Stomach (tissue), 9 donors: ENCODE data around the gene MGAT4A. TPM values are rescaled to one million over a fixed set of nuclear protein-coding genes. Genes with fewer than 3 reads are reported as not detected.

Source experiments
- DNase-seq, 2 donors: peaks; one replicate each; pipeline versions ENCODE4 v3.0.0 to v3.0.0-alpha.2; 2013 to 2019
- H3K27ac ChIP-seq, 5 donors: fragments of 200-600 bp in 4 of 5; sonication (generic) in 4 of 5; one replicate each; pipeline ENCODE4 v1.5.1; 2013 to 2019; ENCODE audit warnings: mild to moderate bottlenecking in 1 of 5, moderate library complexity in 1 of 5
- H3K27me3 ChIP-seq, 3 donors: fragments of 200-600 bp; sonication (generic); one replicate each; pipeline ENCODE4 v1.5.1; 2017 to 2019; ENCODE audit warnings: mixed run types in 1 of 3
- H3K36me3 ChIP-seq, 4 donors: fragments of 200-600 bp; sonication (generic); 1 replicate in 3 of 4; 2 replicates in 1 of 4; pipeline ENCODE4 v1.5.1; 2016 to 2019
- H3K4me1 ChIP-seq, 4 donors: fragments of 200-600 bp; sonication (generic); one replicate each; pipeline ENCODE4 v1.5.1; 2016 to 2019
- H3K4me3 ChIP-seq, 4 donors: fragments of 200-600 bp; sonication (generic) in 3 of 4; one replicate each; pipeline ENCODE4 v1.5.1; 2016 to 2019; ENCODE audit warnings: mild to moderate bottlenecking in 1 of 4
- H3K9me3 ChIP-seq, 4 donors: fragments of 200-600 bp; sonication (generic); one replicate each; pipeline ENCODE4 v1.5.1; 2016 to 2019
- CTCF ChIP-seq, 7 experiments: fragments of 450-650 bp in 4 of 7; fragments of 200-600 bp in 3 of 7; sonication (generic) in 3 of 7; IDR thresholded peaks; one replicate each; pipeline ENCODE4 v1.5.1; 2016 to 2019; ENCODE audit warnings: antibody characterized with exemption in 7 of 7, control low read depth in 2 of 7, mild to moderate bottlenecking in 1 of 7
- EP300 ChIP-seq: sonication (generic); formaldehyde crosslinking; IDR thresholded peaks from one replicate; pipeline ENCODE4 v1.6.1; 2017; ENCODE audit warnings: antibody characterized with exemption
- POLR2A ChIP-seq, 4 donors: fragments of 450-650 bp; IDR thresholded peaks; one replicate each; pipeline ENCODE4 v1.6.1; 2016; ENCODE audit warnings: antibody characterized with exemption in 4 of 4, control low read depth in 2 of 4, mild to moderate bottlenecking in 1 of 4, moderate library complexity in 1 of 4
- POLR2AphosphoS5 ChIP-seq, 3 donors: sonication (generic); formaldehyde crosslinking; IDR thresholded peaks; one replicate each; pipeline ENCODE4 v1.6.1; 2016; ENCODE audit warnings: antibody characterized with exemption in 3 of 3
- WGBS, 5 donors: extraction: QIAGEN DNeasy Blood & Tissue Kit in 3 of 5; methylation state at CpG; one replicate each; pipeline versions ENCODE4 v1.1.5 to v1.1.7; 2013 to 2018; 5-methylcytosine and 5-hydroxymethylcytosine counted together
- intact Hi-C: fragments of 100-400 bp; cut with DNase I; formaldehyde crosslinking; loops from one replicate; pipeline ENCODE4 v1.15.1; 2023; ENCODE audit warnings: low total_unique reads
- polyA plus RNA-seq, 3 donors: library from polyadenylated mRNA; stranded (reverse); fragments of 200-250 nt; gene quantifications; one replicate each; pipeline ENCODE4 v1.2.3, GENCODE V29; 2013
- total RNA-seq, 5 donors: library from RNA; depleted of rRNA; stranded (reverse); fragments of >200 nt; gene quantifications; one replicate each; pipeline versions ENCODE4 v1.1.0 to v1.2.3, GENCODE V29; 2014 to 2016
- donor health status: healthy with polysubstance abuse.
- donor health status: Bipolar disorder and iron deficiency.
- donor health status: healthy.

The MGAT4A gene
- total and polyA plus RNA-seq, 8 donors, result 4.8 to 81.1 (median 11.8) TPM

GRCh38 chr2:98705333-98705617 lies 25.7 kb downstream of the MGAT4A start:
- H3K9me3 ChIP-seq, result no peaks in the 10 kb centered on the region
- DNase-seq, result no peak
- no peak for TF ChIP-seq EP300
- TF ChIP-seq CTCF (IDR thresholded peaks at IDR 0.05), result no peak
- H3K4me3 ChIP-seq, result no peak overlapping the region
- intact Hi-C loops, result no loop called here
- H3K27ac ChIP-seq, result peak overlapping the region in 2 of 5 donors; percentile 33 to 50
- H3K27me3 ChIP-seq, result no peaks in the 10 kb centered on the region
- H3K36me3 ChIP-seq, result no peaks in the 10 kb centered on the region
- H3K4me1 ChIP-seq, result peaks cover 59 to 89% (median 73%) of the 10 kb centered on the region in 4 donors
- WGBS, 5 donors, result 59 to 79% (median 64%) methylated on average over 3 of the region's 3 CpGs

DNA sequence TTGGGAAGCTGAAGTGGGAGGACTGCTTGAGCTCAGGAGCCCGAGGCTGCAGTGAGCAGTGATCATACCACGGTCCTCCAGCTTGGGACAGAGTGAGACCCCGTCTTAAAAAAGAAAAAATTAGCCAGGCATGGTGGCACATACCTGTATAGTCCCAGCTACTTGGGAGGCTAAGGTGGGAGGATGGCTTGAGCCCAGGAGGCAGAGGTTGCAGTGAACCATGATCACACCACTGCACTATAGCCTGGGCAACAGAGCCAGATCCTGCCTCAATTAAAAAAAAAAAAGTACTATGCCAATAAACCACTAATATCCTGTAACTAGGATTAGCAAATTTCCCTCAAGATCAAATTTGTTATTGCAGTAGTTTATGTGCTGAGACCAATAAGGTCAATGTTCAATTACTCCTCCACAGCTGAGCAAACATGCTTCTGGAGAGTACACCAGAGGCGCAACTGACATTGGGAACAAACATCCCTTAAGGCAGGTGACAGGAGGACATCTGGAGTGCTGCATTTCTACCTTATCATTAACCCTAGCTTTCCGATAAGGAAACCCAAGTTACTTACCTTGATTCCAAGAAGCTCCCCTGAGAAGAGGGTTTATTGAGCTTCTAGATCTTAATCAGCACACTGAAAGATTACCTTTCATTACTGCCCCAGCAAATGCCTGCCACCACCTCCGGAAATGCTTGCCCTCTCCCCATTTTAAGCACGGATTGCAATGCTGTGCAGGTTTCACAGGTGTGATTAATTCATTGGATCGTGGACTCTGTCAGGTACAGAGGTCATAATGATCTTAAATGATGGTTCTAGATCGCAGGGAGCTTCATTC lies 26.2 kb downstream of the MGAT4A start:
- peak; percentile 50 to 67 for DNase-seq
- H3K27ac ChIP-seq, result peak overlapping the region; percentile 12 to 85 (median 81)
- no peaks in the 10 kb centered on the region for H3K9me3 ChIP-seq
- peak; percentile 41 to 79 (median 79) for TF ChIP-seq POLR2AphosphoS5 (IDR thresholded peaks at IDR 0.05)
- TF ChIP-seq POLR2A (IDR thresholded peaks at IDR 0.05), result no peak
- intact Hi-C loops, result no loop called here
- H3K36me3 ChIP-seq, result no peaks in the 10 kb centered on the region
- H3K4me1 ChIP-seq, result peaks cover 61 to 89% (median 73%) of the 10 kb centered on the region in 4 donors
- WGBS, 5 donors, result 62 to 77% (median 65%) methylated on average over 8 to 9 of the region's 9 CpGs
- no peak overlapping the region for H3K4me3 ChIP-seq
- H3K27me3 ChIP-seq, result no peaks in the 10 kb centered on the region

DNA sequence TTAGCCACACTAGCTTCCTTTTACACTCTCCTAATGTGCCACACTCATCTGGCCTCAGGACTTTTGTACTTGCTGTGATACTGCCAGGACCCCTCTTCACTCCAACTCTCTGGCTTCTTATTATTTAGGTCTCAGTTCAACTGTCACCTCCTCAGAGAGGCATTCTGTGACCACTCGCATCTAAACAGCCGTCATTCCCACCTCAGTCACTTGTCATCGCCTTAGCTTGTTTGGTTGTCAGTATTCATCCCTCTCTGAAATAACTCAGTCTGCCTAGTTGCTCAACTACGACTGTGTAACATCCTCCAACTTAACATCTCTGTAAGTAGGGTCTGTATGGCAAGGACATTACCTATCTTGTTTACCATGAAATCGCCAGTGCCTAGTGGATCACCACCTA lies 27.2 kb downstream of the MGAT4A start:
- TF ChIP-seq POLR2A (IDR thresholded peaks at IDR 0.05) (no peak), POLR2AphosphoS5 (IDR thresholded peaks at IDR 0.05) (no peak), EP300 (no peak), CTCF (IDR thresholded peaks at IDR 0.05) (no peak)
- H3K4me3 ChIP-seq, result no peak overlapping the region
- no peak for DNase-seq
- intact Hi-C loops, result no loop called here
- no peaks in the 10 kb centered on the region for H3K36me3 ChIP-seq
- 66 to 89% (median 84%) methylated on average over 5 of the region's 5 CpGs for WGBS, 5 donors
- H3K27ac ChIP-seq, result peak overlapping the region; percentile 66 to 85 (median 81)
- no peaks in the 10 kb centered on the region for H3K9me3 ChIP-seq
- no peaks in the 10 kb centered on the region for H3K27me3 ChIP-seq
- peaks cover 53 to 89% (median 72%) of the 10 kb centered on the region in 4 donors for H3K4me1 ChIP-seq

DNA sequence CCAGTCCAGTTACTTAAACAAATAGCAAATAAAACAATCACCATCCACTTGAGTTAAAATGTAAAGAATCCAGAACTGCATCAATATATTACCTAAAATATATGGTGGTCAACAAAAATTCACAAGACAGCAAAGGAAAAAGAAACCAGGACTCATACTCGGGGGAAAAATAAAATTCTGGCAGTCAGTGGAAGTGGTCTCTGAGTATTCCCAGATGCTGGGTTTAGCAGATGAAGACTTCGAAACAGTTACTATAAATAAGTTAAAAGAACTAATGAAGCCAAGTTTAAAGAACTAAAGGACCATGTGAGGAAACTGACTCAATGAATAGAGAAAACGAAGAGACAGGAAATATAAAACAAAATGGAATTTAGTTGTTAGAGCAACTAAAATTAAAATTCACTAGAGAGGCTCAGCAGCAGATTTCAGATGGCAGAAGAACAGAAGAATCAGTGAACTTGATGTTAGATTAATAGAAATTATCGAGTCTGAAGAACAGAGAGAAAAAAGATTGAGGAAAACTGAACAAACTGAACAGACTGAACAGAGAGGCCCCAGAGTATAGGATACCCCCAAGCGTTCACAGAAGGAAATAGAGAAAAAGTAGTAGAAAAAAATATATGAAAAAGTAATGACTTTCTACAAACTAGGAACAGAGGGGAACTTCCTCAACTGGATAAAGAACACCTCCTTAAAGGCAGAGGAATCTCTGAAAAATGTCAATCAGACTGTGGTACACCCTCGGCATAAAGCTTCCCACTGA lies 27.9 kb downstream of the MGAT4A start:
- DNase-seq, result peak in 1 of 2 donors; percentile 63
- H3K4me1 ChIP-seq, result peaks cover 56 to 89% (median 75%) of the 10 kb centered on the region in 4 donors
- H3K4me3 ChIP-seq, result no peak overlapping the region
- intact Hi-C loops, result no loop called here
- H3K27ac ChIP-seq, result peak overlapping the region; percentile 66 to 85 (median 81)
- TF ChIP-seq CTCF (IDR thresholded peaks at IDR 0.05), result no peak
- TF ChIP-seq POLR2A (IDR thresholded peaks at IDR 0.05), result no peak
- TF ChIP-seq EP300, result no peak
- no peak for TF ChIP-seq POLR2AphosphoS5 (IDR thresholded peaks at IDR 0.05)
- WGBS, 5 donors, result 43 to 62% (median 59%) methylated on average over 6 of the region's 6 CpGs
- H3K9me3 ChIP-seq, result no peaks in the 10 kb centered on the region
- H3K36me3 ChIP-seq, result no peaks in the 10 kb centered on the region
- no peaks in the 10 kb centered on the region for H3K27me3 ChIP-seq
